Measurements from ENCODE around the gene SKAP1. TPM values are rescaled to one million over a fixed set of nuclear protein-coding genes. Genes with fewer than 3 reads are reported as not detected.
"Not testable (repeated sequence)": the region's sequence is repeated elsewhere in the genome, so short reads cannot be mapped to it uniquely, and the experiment has no call there.

The SKAP1 gene
- total RNA-seq, 4 donors from 2014 or later: 1.1 to 12.1 (median 1.8) TPM; not detected in 1

GRCh38 chr17:48293319-48294019 lies 136.5 kb downstream of the SKAP1 start:
- Histone ChIP-seq H3K27ac (no peak overlapping the region), H3K36me3 (no peaks in the 10 kb centered on the region), H3K4me3 (no peak overlapping the region), H3K4me1 (no peaks in the 10 kb centered on the region), H3K9me3 (no peaks in the 10 kb centered on the region), H3K27me3 (peaks cover 82% of the 10 kb centered on the region)
- no peak for ATAC-seq
- 27 to 34% methylated on average over 9 of the region's 9 CpGs for WGBS, 2 donors (ENCODE audit: low coverage in 1 of 2)
- TF ChIP-seq, protein P1, sequence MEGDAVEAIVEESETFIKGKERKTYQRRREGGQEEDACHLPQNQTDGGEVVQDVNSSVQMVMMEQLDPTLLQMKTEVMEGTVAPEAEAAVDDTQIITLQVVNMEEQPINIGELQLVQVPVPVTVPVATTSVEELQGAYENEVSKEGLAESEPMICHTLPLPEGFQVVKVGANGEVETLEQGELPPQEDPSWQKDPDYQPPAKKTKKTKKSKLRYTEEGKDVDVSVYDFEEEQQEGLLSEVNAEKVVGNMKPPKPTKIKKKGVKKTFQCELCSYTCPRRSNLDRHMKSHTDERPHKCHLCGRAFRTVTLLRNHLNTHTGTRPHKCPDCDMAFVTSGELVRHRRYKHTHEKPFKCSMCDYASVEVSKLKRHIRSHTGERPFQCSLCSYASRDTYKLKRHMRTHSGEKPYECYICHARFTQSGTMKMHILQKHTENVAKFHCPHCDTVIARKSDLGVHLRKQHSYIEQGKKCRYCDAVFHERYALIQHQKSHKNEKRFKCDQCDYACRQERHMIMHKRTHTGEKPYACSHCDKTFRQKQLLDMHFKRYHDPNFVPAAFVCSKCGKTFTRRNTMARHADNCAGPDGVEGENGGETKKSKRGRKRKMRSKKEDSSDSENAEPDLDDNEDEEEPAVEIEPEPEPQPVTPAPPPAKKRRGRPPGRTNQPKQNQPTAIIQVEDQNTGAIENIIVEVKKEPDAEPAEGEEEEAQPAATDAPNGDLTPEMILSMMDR (IDR thresholded peaks at IDR 0.05): no peak
- TF ChIP-seq EP300 (IDR thresholded peaks at IDR 0.05) (no peak), POLR2AphosphoS5 (IDR thresholded peaks at IDR 0.05) (no peak), POLR2A (IDR thresholded peaks at IDR 0.05) (no peak)

DNA sequence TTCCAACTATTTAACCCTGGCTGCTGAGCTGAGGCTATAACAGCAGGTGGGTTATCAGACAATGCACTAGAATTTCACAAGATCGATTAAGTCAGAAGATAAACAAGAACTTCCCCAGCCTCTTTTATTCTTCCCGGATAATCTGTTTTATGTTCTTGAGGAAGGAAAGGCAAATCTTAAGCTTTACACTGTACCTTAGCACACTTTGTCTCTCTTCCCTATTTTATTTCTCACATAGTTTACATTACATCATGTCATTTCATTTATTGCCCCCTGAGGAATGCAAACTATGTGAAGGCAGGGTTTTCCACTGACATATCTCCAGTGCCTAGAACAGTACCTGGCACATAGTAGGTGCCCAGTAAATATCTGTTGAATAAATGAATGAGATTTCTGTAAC lies 139.6 kb downstream of the SKAP1 start:
- Histone ChIP-seq H3K4me3 (no peak overlapping the region), H3K9me3 (no peaks in the 10 kb centered on the region), H3K27ac (no peak overlapping the region), H3K27me3 (peaks cover 95% of the 10 kb centered on the region), H3K4me1 (no peaks in the 10 kb centered on the region), H3K36me3 (no peaks in the 10 kb centered on the region)
- TF ChIP-seq EP300 (IDR thresholded peaks at IDR 0.05) (no peak), POLR2AphosphoS5 (IDR thresholded peaks at IDR 0.05) (no peak), POLR2A (IDR thresholded peaks at IDR 0.05) (no peak)
- TF ChIP-seq, protein P1 (IDR thresholded peaks at IDR 0.05): no peak
- ATAC-seq: no peak
- 21 to 22% methylated on average over 2 of the region's 2 CpGs for WGBS, 2 donors (ENCODE audit: low coverage in 1 of 2)

GRCh38 chr17:48286917-48287316 lies 143.1 kb downstream of the SKAP1 start:
- not testable (repeated sequence) for H3K27ac ChIP-seq, H3K4me1 ChIP-seq, H3K4me3 ChIP-seq, ATAC-seq, H3K36me3 ChIP-seq, H3K9me3 ChIP-seq
- H3K27me3 ChIP-seq: peaks cover 88% of the 10 kb centered on the region
- WGBS, 2 donors (ENCODE audit: low coverage in 1 of 2): 70 to 90% methylated on average over 2 to 6 of the region's 9 CpGs

GRCh38 chr17:48285614-48286013 lies 144.4 kb downstream of the SKAP1 start:
- H3K4me1 ChIP-seq: no peaks in the 10 kb centered on the region
- H3K36me3 ChIP-seq: no peaks in the 10 kb centered on the region
- peaks cover 86% of the 10 kb centered on the region for H3K27me3 ChIP-seq
- no peak overlapping the region for H3K27ac ChIP-seq
- H3K4me3 ChIP-seq: no peak overlapping the region
- no peaks in the 10 kb centered on the region for H3K9me3 ChIP-seq
- ATAC-seq: no peak
- no peak for TF ChIP-seq POLR2AphosphoS5 (IDR thresholded peaks at IDR 0.05)
- TF ChIP-seq, protein P1 (IDR thresholded peaks at IDR 0.05): no peak
- no peak for TF ChIP-seq POLR2A (IDR thresholded peaks at IDR 0.05)
- no peak for TF ChIP-seq EP300 (IDR thresholded peaks at IDR 0.05)

DNA sequence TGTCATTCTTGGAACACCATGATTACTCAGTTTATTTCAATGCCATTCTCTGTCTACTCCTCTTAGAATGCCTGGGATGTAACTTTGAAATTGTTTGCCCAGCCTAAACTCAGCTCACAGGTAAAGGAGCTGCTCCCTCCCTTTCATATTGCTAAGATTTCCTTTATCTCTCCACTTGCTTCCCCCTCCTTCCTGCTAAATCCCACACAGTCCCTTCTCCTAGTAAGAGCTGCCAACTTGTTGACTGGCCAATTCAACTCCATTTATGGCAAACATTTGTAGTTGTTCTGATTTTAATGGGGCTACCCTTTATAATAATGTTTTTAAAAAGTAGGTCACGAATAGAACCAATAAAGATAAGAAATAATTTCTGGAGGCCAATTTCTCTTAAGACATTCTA lies 146.1 kb downstream of the SKAP1 start:
- no peak for ATAC-seq
- Histone ChIP-seq H3K4me3 (no peak overlapping the region), H3K27me3 (peaks cover 75% of the 10 kb centered on the region), H3K4me1 (no peaks in the 10 kb centered on the region), H3K36me3 (no peaks in the 10 kb centered on the region), H3K9me3 (no peaks in the 10 kb centered on the region), H3K27ac (no peak overlapping the region)
- 83 to 93% methylated on average over 1 of the region's 1 CpG for WGBS, 2 donors (ENCODE audit: low coverage in 1 of 2)
- no peak for TF ChIP-seq EP300 (IDR thresholded peaks at IDR 0.05)
- no peak for TF ChIP-seq POLR2A (IDR thresholded peaks at IDR 0.05)
- TF ChIP-seq POLR2AphosphoS5 (IDR thresholded peaks at IDR 0.05): no peak
- TF ChIP-seq, protein P1 (IDR thresholded peaks at IDR 0.05): no peak

Measured in gastroesophageal sphincter (tissue), 4 donors.